Measurements from ENCODE around the gene LMNTD2.

Gene LMNTD2

DNA sequence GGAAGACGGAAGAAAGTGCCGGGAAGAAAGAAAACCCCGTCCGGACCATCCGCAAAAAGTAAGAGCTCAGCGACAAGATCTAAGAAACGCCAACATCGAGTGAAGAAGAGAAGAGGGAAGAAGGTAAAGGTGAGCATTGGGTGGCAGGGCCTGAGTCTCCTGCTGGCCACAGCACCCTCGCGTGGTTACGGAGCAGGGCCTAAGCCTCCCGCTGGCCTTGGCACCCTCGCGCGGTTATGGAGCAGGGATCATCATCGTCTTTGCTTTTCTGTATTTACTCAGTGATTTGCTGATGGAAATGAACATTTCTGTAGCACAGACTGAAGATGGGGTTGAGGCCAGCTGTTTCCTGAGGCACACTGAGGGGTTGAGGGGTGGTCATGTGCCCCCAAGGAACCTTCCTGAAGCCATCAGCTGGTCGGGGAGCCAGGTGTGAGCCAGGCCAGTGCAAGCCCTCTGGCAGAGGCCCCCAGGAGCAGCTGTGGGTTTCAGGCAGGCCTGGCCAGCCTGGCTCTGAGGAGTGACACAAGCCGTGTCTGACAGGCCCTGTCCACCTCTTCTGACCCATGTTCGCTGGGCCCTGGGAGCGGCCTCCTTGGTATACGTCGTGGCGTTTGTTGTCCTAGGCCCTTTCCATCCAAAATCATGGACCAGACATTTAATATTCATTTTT is 41.2 kb upstream of the LMNTD2 start:
- no peaks in the 10 kb centered on the region for H3K4me1 ChIP-seq

DNA sequence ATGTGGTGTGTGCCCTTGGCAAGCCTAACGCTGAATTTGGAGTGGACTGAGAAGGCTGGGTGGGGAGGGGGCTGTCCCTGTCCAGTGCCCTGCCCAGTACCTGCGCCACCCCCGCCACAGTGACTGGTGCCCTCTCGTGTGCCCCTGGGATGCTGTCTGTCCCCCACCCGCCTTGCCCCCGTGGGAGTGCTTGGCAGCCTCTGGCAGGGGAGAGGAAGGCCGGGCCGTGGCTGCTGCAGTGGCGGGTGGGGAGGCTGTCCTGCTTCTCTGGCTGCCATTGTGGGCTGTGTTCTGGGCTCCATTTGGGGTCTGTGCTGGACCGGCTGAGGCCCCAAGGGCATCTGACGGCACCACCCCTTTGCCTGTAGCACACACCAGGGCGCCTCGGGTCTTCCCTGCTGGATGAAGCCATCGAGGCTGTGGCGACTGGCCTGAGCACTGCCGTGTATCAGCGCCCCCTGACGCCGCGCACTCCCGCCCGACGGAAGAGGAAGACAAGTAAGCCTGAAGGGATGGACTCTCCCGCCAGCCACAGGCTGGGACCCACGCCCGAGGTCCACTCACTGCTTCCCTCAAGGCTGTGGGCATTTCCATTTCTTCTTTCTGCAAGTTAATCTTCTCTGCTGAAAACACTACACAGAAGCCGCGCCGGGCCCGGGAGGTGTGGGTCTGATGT is 37.6 kb upstream of the LMNTD2 start:
- H3K4me1 ChIP-seq, result no peaks in the 10 kb centered on the region
- peaks cover 94% of the 10 kb centered on the region for H4K20me1 ChIP-seq
- no peak for TF ChIP-seq Cebpa-rat (IDR thresholded peaks at IDR 0.05)

More for the DNA sequence above, 41.2 kb upstream of the LMNTD2 start:
- Histone ChIP-seq H4K20me1 (peaks cover 94% of the 10 kb centered on the region), H3K9ac (no peak overlapping the region), H3K9me3 (no peaks in the 10 kb centered on the region), H3K4me2 (no peak overlapping the region), H3K27me3 (no peaks in the 10 kb centered on the region), H3K27ac (no peak overlapping the region), H3K36me3 (peaks cover 99% of the 10 kb centered on the region), H3K4me3 (no peak overlapping the region)
- no peak for TF ChIP-seq Cebpa-rat (IDR thresholded peaks at IDR 0.05)

DNA sequence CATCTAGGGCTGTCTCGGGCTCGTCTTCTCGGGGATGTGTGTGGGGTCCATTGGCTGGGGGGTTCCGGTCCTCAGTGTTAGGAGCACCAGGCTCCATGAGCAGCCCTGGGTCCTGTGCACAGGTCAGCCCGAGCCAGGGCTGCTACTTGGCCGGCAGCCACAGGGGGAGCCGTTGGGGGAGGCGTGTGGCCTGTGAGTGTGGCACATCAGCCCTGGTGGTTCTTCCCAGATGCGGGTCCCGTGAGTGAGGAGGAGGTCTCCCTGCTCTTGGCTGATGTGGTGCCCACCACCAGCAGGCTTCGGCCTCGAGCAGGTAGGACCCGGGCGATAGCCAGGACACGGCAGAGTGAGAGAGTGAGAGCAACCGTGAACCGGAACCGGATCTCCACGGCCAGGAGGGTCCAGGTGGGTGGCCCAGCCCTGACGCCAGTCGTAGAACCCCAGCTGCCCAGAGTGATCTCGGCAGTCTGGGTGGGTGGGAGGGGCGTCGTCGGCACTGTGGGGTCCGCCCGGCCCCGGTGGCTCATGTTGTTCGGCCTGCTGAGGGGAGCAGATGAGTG is 36.7 kb upstream of the LMNTD2 start:
- Histone ChIP-seq H3K36me3 (peaks cover 99% of the 10 kb centered on the region), H3K27me3 (no peaks in the 10 kb centered on the region), H3K4me1 (no peaks in the 10 kb centered on the region), H3K4me3 (no peak overlapping the region), H3K4me2 (no peak overlapping the region), H3K9ac (no peak overlapping the region), H4K20me1 (peaks cover 94% of the 10 kb centered on the region), H3K27ac (no peak overlapping the region), H3K9me3 (no peaks in the 10 kb centered on the region)
- TF ChIP-seq Cebpa-rat (IDR thresholded peaks at IDR 0.05), result no peak

More for the DNA sequence above, 37.6 kb upstream of the LMNTD2 start:
- H3K4me2 ChIP-seq, result no peak overlapping the region
- H3K27me3 ChIP-seq, result no peaks in the 10 kb centered on the region
- peaks cover 99% of the 10 kb centered on the region for H3K36me3 ChIP-seq
- H3K27ac ChIP-seq, result no peak overlapping the region
- H3K4me3 ChIP-seq, result no peak overlapping the region
- no peak overlapping the region for H3K9ac ChIP-seq
- no peaks in the 10 kb centered on the region for H3K9me3 ChIP-seq

DNA sequence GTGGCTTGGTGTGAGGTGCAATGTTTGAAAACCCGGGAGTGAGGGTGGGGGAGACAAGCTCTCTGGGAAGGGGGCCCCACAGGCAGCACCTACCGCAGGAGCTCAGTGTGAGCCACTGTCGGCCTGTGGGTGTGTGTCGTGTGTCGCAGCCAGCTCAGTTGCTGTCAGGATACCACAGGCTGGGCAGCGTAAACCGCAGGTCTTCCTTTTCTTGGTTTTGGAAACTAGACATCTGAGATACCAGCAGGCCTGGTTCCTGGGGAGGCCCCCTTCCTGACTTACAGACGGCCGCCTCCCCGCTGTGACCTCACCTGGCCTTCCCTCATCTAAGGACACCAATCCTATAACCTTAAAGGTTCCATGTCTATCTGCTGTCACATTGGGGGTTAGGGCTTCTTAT is 35.8 kb upstream of the LMNTD2 start:
- H3K9me3 ChIP-seq, result no peaks in the 10 kb centered on the region
- peaks cover 98% of the 10 kb centered on the region for H3K36me3 ChIP-seq

DNA sequence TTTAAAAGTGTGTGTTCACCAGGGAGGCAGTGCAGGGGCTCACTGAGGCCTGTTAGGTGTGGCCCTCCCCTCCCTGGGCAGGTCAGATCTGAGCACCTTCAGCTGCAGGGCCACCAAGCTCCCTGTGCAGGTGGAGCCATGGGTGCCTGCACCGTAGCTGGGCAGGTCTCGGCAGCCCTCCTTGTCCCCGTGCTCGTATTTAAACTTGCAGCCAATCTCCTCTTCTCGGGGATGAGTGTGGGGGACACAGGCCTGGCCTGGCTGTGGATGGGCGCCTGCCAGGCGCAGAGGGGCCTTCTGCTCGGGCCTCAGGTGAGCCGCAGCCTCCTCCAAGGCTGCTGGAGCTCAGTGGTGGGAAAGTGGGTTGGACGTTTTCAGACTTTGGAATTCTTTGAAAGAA is 34.9 kb upstream of the LMNTD2 start:
- Histone ChIP-seq H3K4me3 (no peak overlapping the region), H3K27ac (no peak overlapping the region), H3K4me1 (no peaks in the 10 kb centered on the region), H3K9ac (0 out of 2 replicates have a peak overlapping the region, but pooled peaks have one; percentile 15), H3K4me2 (no peak overlapping the region), H3K36me3 (peaks cover 98% of the 10 kb centered on the region), H4K20me1 (peaks cover 96% of the 10 kb centered on the region), H3K9me3 (no peaks in the 10 kb centered on the region), H3K27me3 (no peaks in the 10 kb centered on the region)
- TF ChIP-seq Cebpa-rat (IDR thresholded peaks at IDR 0.05), result no peak

More for the DNA sequence above, 35.8 kb upstream of the LMNTD2 start:
- Histone ChIP-seq H4K20me1 (peaks cover 93% of the 10 kb centered on the region), H3K4me1 (no peaks in the 10 kb centered on the region), H3K27ac (no peak overlapping the region), H3K9ac (no peak overlapping the region), H3K27me3 (no peaks in the 10 kb centered on the region), H3K4me2 (no peak overlapping the region), H3K4me3 (no peak overlapping the region)
- no peak for TF ChIP-seq Cebpa-rat (IDR thresholded peaks at IDR 0.05)

DNA sequence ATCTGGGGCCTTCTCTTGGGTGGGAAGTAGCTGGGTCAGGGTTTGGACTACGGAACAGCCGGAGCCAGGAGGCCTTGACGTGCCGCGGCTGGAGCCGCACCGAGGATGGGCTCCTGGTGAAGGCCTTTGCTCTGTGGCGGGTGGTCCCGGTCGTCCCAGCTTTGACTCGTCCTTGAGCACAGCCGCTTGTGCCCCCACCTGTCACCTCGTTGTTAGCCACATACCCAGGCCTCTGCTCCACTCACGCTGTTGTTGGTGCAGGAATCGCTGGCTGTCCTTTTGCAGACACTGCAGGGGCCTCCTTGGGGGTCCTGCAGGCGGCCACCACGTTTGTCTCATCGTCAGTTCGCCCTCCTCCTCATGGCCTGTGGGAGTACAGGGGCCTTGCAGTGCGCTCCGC is 32.8 kb upstream of the LMNTD2 start:
- H3K9me3 ChIP-seq, result no peaks in the 10 kb centered on the region
- H3K4me2 ChIP-seq, result no peak overlapping the region
- no peak for TF ChIP-seq Cebpa-rat (IDR thresholded peaks at IDR 0.05)
- H3K27me3 ChIP-seq, result no peaks in the 10 kb centered on the region
- no peak overlapping the region for H3K9ac ChIP-seq
- no peaks in the 10 kb centered on the region for H3K4me1 ChIP-seq
- peaks cover 98% of the 10 kb centered on the region for H3K36me3 ChIP-seq
- no peak overlapping the region for H3K27ac ChIP-seq
- H3K4me3 ChIP-seq, result no peak overlapping the region
- H4K20me1 ChIP-seq, result peaks cover 98% of the 10 kb centered on the region

DNA sequence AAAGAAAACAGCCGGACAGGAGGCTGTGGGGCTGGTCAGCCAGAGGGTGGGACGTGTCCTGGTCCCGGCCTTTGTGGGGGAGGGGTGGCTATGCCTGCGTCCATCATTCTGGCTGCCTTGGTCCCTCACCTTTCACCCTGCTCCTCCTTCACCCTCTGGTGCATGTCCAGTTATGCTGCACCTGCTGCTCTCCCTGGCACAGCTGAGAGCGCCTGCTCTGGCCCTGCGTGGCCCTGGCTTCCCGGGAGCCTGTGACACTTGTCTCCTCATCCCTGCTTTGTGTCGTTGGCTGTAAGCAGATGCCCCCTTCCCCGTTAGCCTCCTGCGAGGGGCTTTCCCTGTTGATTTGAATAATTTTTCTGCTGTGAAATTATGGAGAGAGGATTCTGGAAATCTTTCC is 32.4 kb upstream of the LMNTD2 start:
- TF ChIP-seq Cebpa-rat (IDR thresholded peaks at IDR 0.05), result no peak
- H3K27me3 ChIP-seq, result no peaks in the 10 kb centered on the region
- no peaks in the 10 kb centered on the region for H3K4me1 ChIP-seq
- H3K4me3 ChIP-seq, result no peak overlapping the region
- no peak overlapping the region for H3K4me2 ChIP-seq
- no peaks in the 10 kb centered on the region for H3K9me3 ChIP-seq
- no peak overlapping the region for H3K27ac ChIP-seq
- peaks cover 98% of the 10 kb centered on the region for H3K36me3 ChIP-seq
- no peak overlapping the region for H3K9ac ChIP-seq
- H4K20me1 ChIP-seq, result peaks cover 98% of the 10 kb centered on the region

DNA sequence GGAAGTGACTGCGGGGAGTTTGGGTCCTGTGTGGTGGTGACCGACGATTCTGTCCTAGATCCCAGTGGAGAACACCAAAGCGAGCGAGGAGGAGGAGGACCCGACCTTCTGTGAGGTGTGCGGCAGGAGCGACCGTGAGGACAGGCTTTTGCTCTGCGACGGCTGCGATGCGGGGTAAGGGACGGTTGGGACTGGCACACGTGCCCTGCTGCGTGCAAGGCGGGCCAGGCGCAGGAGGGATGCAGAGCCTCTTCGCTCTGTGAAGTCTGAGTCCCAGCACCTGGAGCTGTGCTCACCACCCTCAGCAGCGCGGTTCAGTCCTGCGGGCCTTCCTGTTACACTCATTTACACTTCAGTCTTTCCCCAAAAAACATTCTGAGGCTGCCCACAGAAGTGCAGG is 32.0 kb upstream of the LMNTD2 start:
- no peak overlapping the region for H3K9ac ChIP-seq
- H3K27me3 ChIP-seq, result no peaks in the 10 kb centered on the region
- H4K20me1 ChIP-seq, result peaks cover 98% of the 10 kb centered on the region
- no peak overlapping the region for H3K27ac ChIP-seq
- TF ChIP-seq Cebpa-rat (IDR thresholded peaks at IDR 0.05), result no peak
- no peak overlapping the region for H3K4me3 ChIP-seq
- no peaks in the 10 kb centered on the region for H3K4me1 ChIP-seq
- H3K36me3 ChIP-seq, result peaks cover 98% of the 10 kb centered on the region
- no peak overlapping the region for H3K4me2 ChIP-seq
- H3K9me3 ChIP-seq, result no peaks in the 10 kb centered on the region

DNA sequence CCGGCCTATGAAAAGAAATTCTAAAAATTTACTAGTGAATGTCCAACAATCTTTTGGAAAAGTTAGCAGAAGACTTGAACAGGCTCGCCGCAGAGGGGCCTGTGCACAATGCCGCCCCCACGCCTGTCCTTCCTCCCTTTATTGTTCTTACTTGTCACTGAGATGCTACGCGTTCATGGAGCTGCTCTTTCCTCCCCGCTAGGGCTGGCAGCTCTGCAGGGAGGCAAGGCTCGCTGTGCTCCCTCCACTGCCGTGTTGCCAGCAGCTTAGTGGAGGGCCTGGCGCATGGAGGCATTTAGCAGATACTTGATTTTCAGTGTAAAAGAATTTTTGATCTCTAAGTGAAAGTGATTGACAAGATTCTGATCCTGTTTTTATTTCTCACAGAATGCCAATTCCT is 30.5 kb upstream of the LMNTD2 start:
- no peaks in the 10 kb centered on the region for H3K4me1 ChIP-seq
- no peak overlapping the region for H3K4me2 ChIP-seq
- no peak overlapping the region for H3K27ac ChIP-seq
- H3K9ac ChIP-seq, result no peak overlapping the region
- peaks cover 99% of the 10 kb centered on the region for H3K36me3 ChIP-seq
- H3K4me3 ChIP-seq, result no peak overlapping the region
- no peaks in the 10 kb centered on the region for H3K27me3 ChIP-seq
- no peaks in the 10 kb centered on the region for H3K9me3 ChIP-seq
- TF ChIP-seq Cebpa-rat (IDR thresholded peaks at IDR 0.05), result no peak
- H4K20me1 ChIP-seq, result peaks cover 99% of the 10 kb centered on the region

DNA sequence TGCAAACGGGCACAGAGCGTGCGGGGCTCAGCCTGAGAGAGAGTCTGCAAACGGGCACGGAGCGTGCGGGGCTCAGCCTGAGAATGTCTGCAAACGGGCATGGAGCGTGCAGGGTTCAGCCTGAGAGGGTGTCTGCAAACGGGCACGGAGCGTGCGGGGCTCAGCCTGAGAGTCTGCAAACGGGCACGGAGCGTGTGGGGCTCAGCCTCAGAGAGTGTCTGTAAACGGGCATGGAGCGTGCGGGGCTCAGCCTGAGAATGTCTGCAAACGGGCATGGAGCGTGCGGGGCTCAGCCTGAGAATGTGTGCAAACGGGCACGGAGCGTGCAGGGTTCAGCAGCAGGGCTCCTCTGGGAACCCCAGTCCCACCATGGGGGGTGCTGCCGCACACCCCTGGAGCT is 29.3 kb upstream of the LMNTD2 start:
- Histone ChIP-seq H3K27ac (no peak overlapping the region), H3K9ac (no peak overlapping the region), H3K4me1 (no peaks in the 10 kb centered on the region), H3K9me3 (no peaks in the 10 kb centered on the region), H4K20me1 (peaks cover 99% of the 10 kb centered on the region), H3K36me3 (peaks cover 99% of the 10 kb centered on the region), H3K4me2 (no peak overlapping the region), H3K27me3 (no peaks in the 10 kb centered on the region), H3K4me3 (no peak overlapping the region)
- no peak for TF ChIP-seq Cebpa-rat (IDR thresholded peaks at IDR 0.05)
